Heart left ventricle (tissue), 16 donors: Measurements from ENCODE around the gene ZBTB20. TPM values are rescaled to one million over a fixed set of nuclear protein-coding genes. Genes with fewer than 3 reads are reported as not detected.

Experiments used
- ATAC-seq, 4 donors: fragments of 200-7000 bp; cut with Tn5 transposase; one replicate each; pipeline ENCODE4 v1.9.1; 2020 to 2022; ENCODE audit warnings: moderate library complexity in 4 of 4, mild to moderate bottlenecking in 3 of 4, moderate number of reproducible peaks in 1 of 4
- DNase-seq, 5 donors: peaks; one replicate each; pipeline ENCODE4 v3.0.0-alpha.2; 2020
- H3K27ac ChIP-seq, 12 donors: fragments of 200-600 bp; sonication (generic) in 4 of 12; one replicate each; pipeline versions ENCODE4 v1.5.0 to v1.8.0; 2016 to 2022; ENCODE audit warnings: mild to moderate bottlenecking in 2 of 12
- H3K27me3 ChIP-seq, 9 donors: fragments of 200-600 bp; sonication (generic) in 2 of 9; one replicate each; pipeline versions ENCODE4 v1.5.1 to v1.8.0; 2016 to 2022; ENCODE audit warnings: mild to moderate bottlenecking in 3 of 9
- H3K36me3 ChIP-seq, 9 donors: fragments of 200-600 bp; sonication (generic) in 2 of 9; one replicate each; pipeline versions ENCODE4 v1.5.0 to v1.8.0; 2018 to 2022; ENCODE audit warnings: mild to moderate bottlenecking in 2 of 9
- H3K4me1 ChIP-seq, 12 donors: fragments of 200-600 bp; sonication (generic) in 4 of 12; one replicate each; pipeline versions ENCODE4 v1.5.0 to v1.8.0; 2016 to 2022; ENCODE audit warnings: mild to moderate bottlenecking in 3 of 12
- H3K4me3 ChIP-seq, 12 donors: fragments of 200-600 bp; sonication (generic) in 4 of 12; one replicate each; pipeline versions ENCODE4 v1.5.0 to v1.8.0; 2017 to 2022; ENCODE audit warnings: mild to moderate bottlenecking in 9 of 12, moderate library complexity in 4 of 12
- H3K9me3 ChIP-seq, 12 donors: fragments of 200-600 bp; sonication (generic) in 4 of 12; one replicate each; pipeline versions ENCODE4 v1.5.0 to v1.8.0; 2016 to 2022; ENCODE audit warnings: mild to moderate bottlenecking in 1 of 12
- POLR2A ChIP-seq, 2 donors: fragments of 450-650 bp; IDR thresholded peaks; one replicate each; pipeline ENCODE4 v1.6.1; 2017; ENCODE audit warnings: antibody characterized with exemption in 2 of 2, mild to moderate bottlenecking in 2 of 2, moderate library complexity in 2 of 2
- WGBS, 4 donors: extraction: QIAGEN DNeasy Blood & Tissue Kit in 2 of 4; methylation state at CpG; one replicate each; pipeline versions ENCODE4 v1.1.5 to v1.1.7; 2013 to 2018; 5-methylcytosine and 5-hydroxymethylcytosine counted together
- intact Hi-C, 10 donors: fragments of 100-400 bp; cut with DNase I; formaldehyde crosslinking; loops; one replicate each; pipeline versions ENCODE4 v1.11.1 to v1.14.2; 2022
- polyA plus RNA-seq, 2 donors: library from polyadenylated mRNA; stranded (reverse); fragments of 200-250 nt; gene quantifications; one replicate each; pipeline ENCODE4 v1.2.3, GENCODE V29; 2013
- total RNA-seq, 9 donors: library from RNA; depleted of rRNA in 2 of 9; stranded (reverse); fragments of >200 nt in 2 of 9; fragmentation: NEBNext Ultra II Directional in 3 of 9; extraction: Animal tissue kit (Norgen Biotek cat#: 25700) in 3 of 9; gene quantifications; one replicate each; pipeline versions ENCODE4 v1.1.0 to v1.2.4, GENCODE V29; 2016 to 2023
- TF ChIP-seq, protein P1 (sequence below), 12 donors: fragments of 200-600 bp; sonication (generic) in 4 of 12; IDR thresholded peaks; one replicate each; pipeline versions ENCODE4 v1.5.0 to v1.8.0; 2018 to 2022; ENCODE audit warnings: antibody characterized with exemption in 12 of 12, mild to moderate bottlenecking in 5 of 12
- donor health status: ischemic (EF 13 %, LVEDD 7.1; RV severe dilation, severe dysfunction).
- donor health status: healthy with polysubstance abuse.
- donor health status: DM: no; HTN: yes; CAD: no.
- donor health status: DM: no; HTN: no; CAD: no.
- donor health status: ischemic (EF 25% LVEDD 6.9; RV normal size, moderate dysfunction).
- donor health status: ischemic (EF 25% LVEDD 5.7; RV mildly dilated, moderate dysfunction).
- donor health status: healthy.
- donor health status: DM: yes; HTN: yes; CAD: no.
- donor health status: ischemic (EF 35%, LVEDD 5.7; RV mildly dilated, moderate dysfunction).
- donor health status: nonischemic (EF 11% LVEDD 7.7; RV severe dilation, severe dysfunction).
- donor health status: DM: yes; HTN: yes; CAD: no.
- donor health status: PGD.
- donor health status: ischemic (EF 29% LVEDD 5.4; RV normal size, mild dysfunction).
- donor health status: nonischemic (EF 23%, LVEDD 6.1; RV moderate dilation, normal function).

ZBTB20 gene
- total and polyA plus RNA-seq, 11 donors, result 6.2 to 109 (median 77.3) TPM

DNA sequence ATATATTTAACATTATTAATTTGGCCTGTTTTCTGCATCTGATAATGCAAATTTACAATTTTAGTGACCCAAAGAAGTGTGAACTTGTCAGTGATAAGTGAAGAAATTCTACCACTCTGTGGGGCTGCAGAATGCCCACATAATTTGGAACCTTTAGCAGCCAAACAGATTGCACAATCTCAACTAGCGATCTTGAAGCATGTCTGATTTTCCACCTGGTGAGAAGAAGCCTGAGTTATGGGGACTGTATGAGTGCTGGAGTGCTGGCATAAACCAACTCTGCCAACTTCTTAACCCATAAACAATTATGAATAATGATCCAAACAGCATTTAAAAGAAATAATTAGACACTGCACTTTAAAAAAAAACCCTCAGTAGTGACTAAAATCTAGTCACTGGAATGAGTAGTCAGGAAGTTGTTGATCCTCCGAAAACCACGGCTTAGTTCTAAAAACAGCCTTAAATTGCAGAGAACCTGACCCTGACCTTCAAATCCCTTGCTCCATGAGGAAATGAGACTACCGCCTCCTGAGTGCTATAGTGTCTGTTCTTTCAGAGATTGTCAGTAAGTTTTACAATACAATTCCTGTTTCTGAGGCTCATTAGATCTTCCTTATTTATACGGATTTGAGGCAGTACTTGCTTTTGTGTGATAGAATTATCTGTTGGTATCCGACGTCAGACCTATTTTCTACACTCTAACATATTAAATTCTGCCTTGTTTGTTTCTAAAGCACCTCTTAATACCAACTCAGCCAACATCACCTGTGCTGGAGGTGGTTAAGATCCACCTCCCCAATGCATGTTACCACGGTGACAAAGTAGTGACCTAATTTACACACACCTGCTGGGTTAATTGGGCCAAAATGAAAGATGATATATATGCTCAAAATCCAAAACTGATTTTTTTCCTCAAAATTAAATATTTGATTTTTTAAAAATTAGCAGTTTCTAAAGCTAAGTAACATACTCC lies 267.7 kb downstream of the ZBTB20 start:
- H3K27me3 ChIP-seq, result no peaks in the 10 kb centered on the region
- 41 to 49% (median 44%) methylated on average over 8 of the region's 8 CpGs for WGBS, 4 donors
- H3K36me3 ChIP-seq, result no peaks in the 10 kb centered on the region
- intact Hi-C loops, result no loop called here
- TF ChIP-seq, protein P1, sequence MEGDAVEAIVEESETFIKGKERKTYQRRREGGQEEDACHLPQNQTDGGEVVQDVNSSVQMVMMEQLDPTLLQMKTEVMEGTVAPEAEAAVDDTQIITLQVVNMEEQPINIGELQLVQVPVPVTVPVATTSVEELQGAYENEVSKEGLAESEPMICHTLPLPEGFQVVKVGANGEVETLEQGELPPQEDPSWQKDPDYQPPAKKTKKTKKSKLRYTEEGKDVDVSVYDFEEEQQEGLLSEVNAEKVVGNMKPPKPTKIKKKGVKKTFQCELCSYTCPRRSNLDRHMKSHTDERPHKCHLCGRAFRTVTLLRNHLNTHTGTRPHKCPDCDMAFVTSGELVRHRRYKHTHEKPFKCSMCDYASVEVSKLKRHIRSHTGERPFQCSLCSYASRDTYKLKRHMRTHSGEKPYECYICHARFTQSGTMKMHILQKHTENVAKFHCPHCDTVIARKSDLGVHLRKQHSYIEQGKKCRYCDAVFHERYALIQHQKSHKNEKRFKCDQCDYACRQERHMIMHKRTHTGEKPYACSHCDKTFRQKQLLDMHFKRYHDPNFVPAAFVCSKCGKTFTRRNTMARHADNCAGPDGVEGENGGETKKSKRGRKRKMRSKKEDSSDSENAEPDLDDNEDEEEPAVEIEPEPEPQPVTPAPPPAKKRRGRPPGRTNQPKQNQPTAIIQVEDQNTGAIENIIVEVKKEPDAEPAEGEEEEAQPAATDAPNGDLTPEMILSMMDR (IDR thresholded peaks at IDR 0.05), result no peak
- no peak for TF ChIP-seq POLR2A (IDR thresholded peaks at IDR 0.05)
- DNase-seq, result peak in 1 of 5 donors; percentile 14
- peak overlapping the region in 7 of 12 donors; percentile 1 to 48 (median 17) for H3K27ac ChIP-seq
- no peak overlapping the region for H3K4me3 ChIP-seq
- peak in 3 of 4 donors; percentile 45 to 81 (median 74) for ATAC-seq
- no peaks in the 10 kb centered on the region for H3K9me3 ChIP-seq
- peaks cover 0 to 37% (median 22%) of the 10 kb centered on the region in 12 donors for H3K4me1 ChIP-seq

DNA sequence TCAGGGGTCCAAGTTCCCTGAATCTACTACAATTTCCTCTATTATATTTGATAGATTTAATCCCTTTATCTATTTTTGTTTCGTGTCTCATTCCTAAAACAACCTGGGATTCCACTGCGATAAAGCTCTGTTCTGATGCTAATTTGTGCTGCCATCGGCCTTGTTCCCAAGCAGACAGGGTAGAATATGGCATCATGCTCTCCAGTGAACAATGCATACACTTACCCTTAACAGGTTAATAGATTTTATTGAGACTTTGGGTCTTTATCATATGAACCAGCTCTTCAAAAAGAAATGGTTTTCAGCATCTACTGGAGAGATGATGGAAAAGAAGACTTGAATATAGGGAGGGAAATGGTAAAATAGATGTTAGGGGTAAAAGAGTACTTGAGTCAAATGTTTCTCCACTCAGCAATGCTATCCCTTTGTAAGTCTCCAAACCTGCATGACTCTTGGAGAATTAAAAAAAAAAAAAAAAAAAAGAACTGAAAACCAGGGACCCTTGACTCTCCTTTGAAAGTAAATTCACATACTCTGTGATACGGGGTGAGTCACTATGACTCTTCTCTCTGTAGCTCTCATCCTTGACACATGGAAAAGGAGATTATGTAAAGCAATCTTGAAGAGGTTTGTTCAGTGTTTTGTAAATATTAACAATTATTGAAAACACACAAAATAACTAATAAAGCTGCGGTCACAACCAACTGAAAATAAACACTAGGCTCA lies 268.8 kb downstream of the ZBTB20 start:
- DNase-seq (no peak), ATAC-seq (no peak)
- no peaks in the 10 kb centered on the region for H3K27me3 ChIP-seq
- H3K36me3 ChIP-seq, result no peaks in the 10 kb centered on the region
- no peak overlapping the region for H3K4me3 ChIP-seq
- no peak overlapping the region for H3K27ac ChIP-seq
- no peak for TF ChIP-seq POLR2A (IDR thresholded peaks at IDR 0.05)
- H3K4me1 ChIP-seq, result peaks cover 0 to 48% (median 31%) of the 10 kb centered on the region in 12 donors
- intact Hi-C loops, result no loop called here
- no peaks in the 10 kb centered on the region for H3K9me3 ChIP-seq
- WGBS, 4 donors, result 96 to 97% (median 96%) methylated on average over 5 of the region's 5 CpGs

DNA sequence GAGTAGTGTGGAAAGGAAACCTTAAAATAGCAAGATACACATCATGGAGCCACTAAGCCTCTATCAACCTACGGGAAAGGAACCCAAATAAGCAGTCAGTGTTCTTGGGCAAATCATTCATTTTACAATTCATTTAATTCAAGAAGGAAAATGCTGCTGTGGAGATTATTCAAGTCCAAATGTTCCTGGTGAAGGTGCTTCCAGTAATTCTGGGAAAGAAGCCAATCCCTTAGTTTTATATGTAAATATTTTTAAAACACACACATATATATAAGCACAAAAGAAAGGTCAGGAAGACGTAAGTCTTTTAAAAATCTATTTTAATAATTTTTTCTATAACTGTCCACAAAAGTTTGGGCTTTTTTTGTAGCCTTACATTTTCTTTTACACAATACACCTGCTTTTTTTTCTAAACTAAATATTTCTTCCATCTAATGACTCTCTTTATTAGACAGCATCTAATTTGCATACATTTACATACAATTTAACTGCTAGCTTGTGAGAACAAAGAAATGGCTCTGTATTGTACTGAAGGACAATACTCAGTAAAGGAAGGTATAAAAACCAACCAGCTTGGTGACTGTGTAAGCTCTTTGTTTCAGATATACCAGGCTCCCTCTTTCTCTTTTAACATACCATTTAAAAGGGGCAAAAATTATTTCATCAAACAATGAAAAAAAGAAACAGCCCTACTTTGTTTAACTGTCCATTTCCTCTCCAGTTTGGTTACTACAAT lies 269.5 kb downstream of the ZBTB20 start:
- no peak for ATAC-seq
- WGBS, 4 donors, result 59 to 74% (median 66%) methylated on average over 2 of the region's 2 CpGs
- H3K36me3 ChIP-seq, result no peaks in the 10 kb centered on the region
- H3K4me1 ChIP-seq, result peaks cover 0 to 52% (median 35%) of the 10 kb centered on the region in 12 donors
- no peak for DNase-seq
- H3K9me3 ChIP-seq, result no peaks in the 10 kb centered on the region
- intact Hi-C loops, result no loop called here
- no peak overlapping the region for H3K27ac ChIP-seq
- TF ChIP-seq, protein P1 (IDR thresholded peaks at IDR 0.05), result no peak
- no peak for TF ChIP-seq POLR2A (IDR thresholded peaks at IDR 0.05)
- H3K4me3 ChIP-seq, result no peak overlapping the region
- no peaks in the 10 kb centered on the region for H3K27me3 ChIP-seq

DNA sequence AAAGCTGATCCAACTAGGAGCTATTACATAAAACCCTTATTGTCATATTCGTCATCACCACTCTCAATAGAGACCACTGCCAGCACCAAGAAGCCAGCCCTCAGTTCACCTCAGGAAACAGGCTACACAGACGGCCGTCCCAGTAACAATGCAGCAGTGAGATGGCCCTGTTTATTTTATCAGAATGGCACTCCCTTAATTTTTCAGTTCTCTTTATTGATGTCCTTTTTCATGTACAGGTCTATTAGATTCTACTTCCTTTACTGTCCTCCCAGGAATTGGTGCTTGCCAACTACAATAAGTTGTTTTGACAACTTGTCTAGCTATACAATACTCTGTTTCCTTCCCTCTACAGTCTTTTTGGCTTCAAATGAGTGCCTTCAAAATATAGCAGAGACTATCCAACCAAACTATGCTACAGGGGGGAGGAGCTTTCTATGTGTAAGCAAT lies 272.5 kb downstream of the ZBTB20 start:
- peak in 3 of 5 donors; percentile 12 to 30 (median 25) for DNase-seq
- Histone ChIP-seq H3K4me1 (peaks cover 3 to 53% (median 32%) of the 10 kb centered on the region in 12 donors), H3K4me3 (no peak overlapping the region), H3K9me3 (no peaks in the 10 kb centered on the region), H3K36me3 (no peaks in the 10 kb centered on the region), H3K27me3 (no peaks in the 10 kb centered on the region), H3K27ac (peak overlapping the region in 8 of 12 donors; percentile 3 to 49 (median 38))
- intact Hi-C loops, result no loop called here
- peak; percentile 50 to 81 (median 78) for ATAC-seq
- TF ChIP-seq POLR2A (IDR thresholded peaks at IDR 0.05), result no peak
- TF ChIP-seq, protein P1 (IDR thresholded peaks at IDR 0.05), result no peak
- 8 to 12% (median 10%) methylated on average over 3 of the region's 3 CpGs for WGBS, 4 donors
